Mesendoderm (in vitro differentiated cells): ENCODE measurements around the gene CCND1.

Experiments used
- DNase-seq: peaks from one replicate; pipeline ENCODE4 v3.0.0; 2013
- H2AK5ac ChIP-seq: 2 replicates; pipeline ENCODE4 v1.6.1; 2013; ENCODE audit warnings: low read length, inconsistent platforms
- H2BK120ac ChIP-seq: 2 replicates; pipeline ENCODE4 v1.6.1; 2013; ENCODE audit warnings: low read depth, mild to moderate bottlenecking, low read length, moderate library complexity, mixed read lengths
- H2BK15ac ChIP-seq: replicated peaks from 2 replicates; pipeline ENCODE4 v1.6.1; 2013; ENCODE audit warnings: low read depth, mild to moderate bottlenecking, moderate library complexity
- H2BK5ac ChIP-seq: 2 replicates; pipeline ENCODE4 v1.6.1; 2013; ENCODE audit warnings: low read length, inconsistent platforms
- H3K18ac ChIP-seq: 2 replicates; pipeline ENCODE4 v1.6.1; 2013; ENCODE audit warnings: mild to moderate bottlenecking, low read length, mixed read lengths
- H3K23ac ChIP-seq: one replicate; pipeline ENCODE4 v1.6.1; 2013; ENCODE audit warnings: low read length
- H3K27ac ChIP-seq: 2 replicates; pipeline ENCODE4 v1.5.1; 2013; ENCODE audit warnings: low read depth, mild to moderate bottlenecking, inconsistent platforms, low read length, moderate library complexity
- H3K27me3 ChIP-seq: 2 replicates; pipeline ENCODE4 v1.6.1; 2013; ENCODE audit warnings: low read length, control low read depth, mild to moderate bottlenecking, inconsistent platforms; ENCODE audit not compliant: insufficient read depth, poor library complexity
- H3K36me3 ChIP-seq: 2 replicates; pipeline ENCODE4 v1.6.1; 2013; ENCODE audit warnings: low read length, inconsistent platforms; ENCODE audit not compliant: control insufficient read depth, insufficient read depth
- H3K4ac ChIP-seq: one replicate; pipeline ENCODE4 v1.6.1; 2013; ENCODE audit warnings: low read depth, mild to moderate bottlenecking, low read length, moderate library complexity
- H3K4me1 ChIP-seq: 2 replicates; pipeline ENCODE4 v1.6.1; 2013; ENCODE audit warnings: low read depth, low read length, inconsistent platforms; ENCODE audit not compliant: control insufficient read depth
- H3K4me2 ChIP-seq: 2 replicates; pipeline ENCODE4 v1.6.1; 2013; ENCODE audit warnings: low read length
- H3K4me3 ChIP-seq: 2 replicates; pipeline ENCODE4 v1.5.1; 2013; ENCODE audit warnings: mild to moderate bottlenecking, low read length
- H3K56ac ChIP-seq: one replicate; pipeline ENCODE4 v1.6.1; 2013; ENCODE audit warnings: low read length
- H3K79me1 ChIP-seq: 2 replicates; pipeline ENCODE4 v1.6.1; 2013; ENCODE audit warnings: low read length, inconsistent platforms
- H3K79me2 ChIP-seq: 2 replicates; pipeline ENCODE4 v1.6.1; 2013; ENCODE audit warnings: mild to moderate bottlenecking, low read length; ENCODE audit not compliant: control insufficient read depth, insufficient read depth
- H3K9ac ChIP-seq: 2 replicates; pipeline ENCODE4 v1.6.1; 2013; ENCODE audit warnings: low read length, inconsistent platforms
- H4K5ac ChIP-seq: one replicate; pipeline ENCODE4 v1.6.1; 2013; ENCODE audit warnings: low read length
- H4K8ac ChIP-seq: one replicate; pipeline ENCODE4 v1.6.1; 2013; ENCODE audit warnings: low read depth, mild to moderate bottlenecking, control low read depth, low read length, moderate library complexity
- WGBS: extraction: QIAGEN DNeasy Blood & Tissue Kit; methylation state at CpG from one replicate; pipeline ENCODE4 v1.1.7; 2013; ENCODE audit warnings: low lambda C conversion rate, missing lambda C conversion rate; ENCODE audit not compliant: insufficient coverage; ENCODE audit errors: extremely low coverage; 5-methylcytosine and 5-hydroxymethylcytosine counted together

The CCND1 gene

DNA sequence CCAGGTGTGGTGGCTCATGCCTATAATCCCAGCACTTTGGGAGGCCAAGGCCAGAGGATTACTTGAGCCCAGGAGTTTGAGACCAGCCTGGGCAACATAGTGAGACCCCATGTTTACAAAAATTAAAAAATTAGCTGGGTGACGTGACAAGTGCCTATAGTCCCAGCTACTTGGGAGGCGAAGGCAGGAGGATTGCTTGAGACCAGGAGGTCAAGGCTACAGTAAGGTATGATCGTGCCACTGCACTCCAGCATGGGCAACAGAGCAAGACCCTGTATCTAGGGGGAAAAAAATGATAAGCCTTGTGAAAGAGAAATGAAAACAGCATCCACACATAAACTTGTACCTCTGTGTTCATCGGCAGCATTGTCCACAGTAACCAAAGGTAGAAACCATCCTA is 8.1 kb upstream of the CCND1 start:
- no peaks in the 10 kb centered on the region for H3K36me3 ChIP-seq
- H3K4me2 ChIP-seq, result no peak overlapping the region
- no peak overlapping the region for H3K4me3 ChIP-seq
- H3K23ac ChIP-seq, result no peak overlapping the region
- H2BK120ac ChIP-seq, result no peak overlapping the region
- H4K5ac ChIP-seq, result no peak overlapping the region
- H3K4me1 ChIP-seq, result peaks cover 6% of the 10 kb centered on the region
- no peak overlapping the region for H2BK15ac ChIP-seq
- no peak overlapping the region for H2BK5ac ChIP-seq
- no peak overlapping the region for H2AK5ac ChIP-seq
- H3K27me3 ChIP-seq, result no peaks in the 10 kb centered on the region
- DNase-seq, result no peak
- no peak overlapping the region for H3K4ac ChIP-seq
- no peak overlapping the region for H3K27ac ChIP-seq
- H3K79me1 ChIP-seq, result no peaks in the 10 kb centered on the region
- no CpG with 5 or more reads among the region's 4 CpGs for WGBS
- no peak overlapping the region for H4K8ac ChIP-seq
- no peak overlapping the region for H3K9ac ChIP-seq
- H3K79me2 ChIP-seq, result no peaks in the 10 kb centered on the region
- H3K56ac ChIP-seq, result no peak overlapping the region
- no peak overlapping the region for H3K18ac ChIP-seq

DNA sequence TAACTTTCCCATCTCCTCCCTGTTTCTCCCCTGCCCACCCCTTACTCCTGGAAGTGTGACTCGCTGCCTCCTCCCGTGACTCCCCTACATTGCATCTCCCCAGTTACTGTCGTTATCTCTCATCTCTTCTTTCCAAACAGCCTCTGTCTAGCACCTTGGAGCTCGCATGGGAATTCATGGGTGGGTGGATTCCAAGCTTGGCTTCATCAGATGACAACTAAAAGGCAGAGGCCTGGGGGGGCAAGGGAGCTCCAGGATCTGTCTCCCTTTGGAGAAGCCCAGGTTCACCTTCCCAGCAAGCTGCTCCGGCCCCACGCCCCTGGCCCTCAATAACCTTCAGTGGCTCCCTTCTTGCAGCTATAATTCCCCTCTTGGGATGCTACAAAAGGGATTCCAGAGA is 6.9 kb upstream of the CCND1 start:
- Histone ChIP-seq H3K4me1 (peaks cover 6% of the 10 kb centered on the region), H2BK5ac (no peak overlapping the region), H3K36me3 (no peaks in the 10 kb centered on the region), H2AK5ac (no peak overlapping the region), H3K79me2 (no peaks in the 10 kb centered on the region), H2BK15ac (no peak overlapping the region), H3K4me2 (no peak overlapping the region), H3K4ac (no peak overlapping the region), H3K79me1 (no peaks in the 10 kb centered on the region), H2BK120ac (no peak overlapping the region), H3K27ac (no peak overlapping the region), H3K4me3 (no peak overlapping the region), H4K5ac (no peak overlapping the region), H3K9ac (peak overlapping the region; percentile 11), H3K27me3 (no peaks in the 10 kb centered on the region), H4K8ac (no peak overlapping the region), H3K18ac (no peak overlapping the region), H3K56ac (peak overlapping the region; percentile 77), H3K23ac (no peak overlapping the region)
- no CpG with 5 or more reads among the region's 6 CpGs for WGBS
- peak; percentile 67 for DNase-seq

DNA sequence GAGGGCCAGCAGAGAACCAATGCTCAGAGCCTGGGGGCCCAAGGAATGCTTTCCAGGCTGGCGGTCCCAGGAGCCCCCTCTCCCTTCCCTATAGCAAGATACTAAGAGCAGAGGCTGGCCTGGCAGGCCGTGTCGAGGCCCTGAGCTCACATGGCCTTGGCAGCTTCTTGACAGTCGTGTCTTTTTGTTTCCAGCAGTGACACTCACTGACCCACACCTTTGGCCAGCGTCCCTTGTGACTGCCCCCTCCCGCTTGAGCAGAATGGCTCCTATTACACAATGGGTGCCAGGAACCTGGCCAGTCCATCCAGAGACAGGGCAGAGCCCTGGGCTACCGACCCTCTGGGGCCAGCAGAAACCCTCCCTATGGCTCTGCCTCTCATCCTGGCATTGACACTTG is 6.4 kb upstream of the CCND1 start:
- Histone ChIP-seq H3K9ac (peak overlapping the region; percentile 11), H3K27ac (no peak overlapping the region), H3K79me2 (no peaks in the 10 kb centered on the region), H3K4me3 (no peak overlapping the region), H3K4me1 (peaks cover 6% of the 10 kb centered on the region), H3K27me3 (no peaks in the 10 kb centered on the region), H3K4me2 (no peak overlapping the region), H2BK120ac (no peak overlapping the region), H4K5ac (no peak overlapping the region), H2BK15ac (no peak overlapping the region), H2AK5ac (no peak overlapping the region), H3K79me1 (no peaks in the 10 kb centered on the region), H3K18ac (peak overlapping the region; percentile 13), H4K8ac (no peak overlapping the region), H3K56ac (peak overlapping the region; percentile 77), H3K36me3 (no peaks in the 10 kb centered on the region), H2BK5ac (no peak overlapping the region), H3K4ac (peak overlapping the region; percentile 20), H3K23ac (no peak overlapping the region)
- no CpG with 5 or more reads among the region's 7 CpGs for WGBS
- no peak for DNase-seq

DNA sequence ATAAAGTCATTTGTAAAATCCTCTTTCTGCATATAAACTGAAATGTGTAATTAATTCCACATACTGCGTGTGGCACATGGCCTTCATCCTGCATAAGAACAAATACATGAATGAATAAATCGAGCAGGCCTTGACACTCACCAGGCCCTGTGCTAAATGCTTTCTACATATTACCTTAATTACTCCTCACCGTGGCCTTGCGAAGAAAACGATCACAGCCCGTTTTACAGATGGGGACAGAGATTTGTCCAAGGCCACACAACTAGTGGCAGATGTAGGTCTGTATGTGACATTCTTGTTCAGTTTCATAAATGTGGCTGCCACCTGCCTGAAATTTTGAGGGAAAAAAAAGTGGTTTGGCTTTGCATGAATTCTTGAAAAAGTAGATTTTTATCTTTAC is 5.8 kb upstream of the CCND1 start:
- H3K56ac ChIP-seq, result peak overlapping the region; percentile 46
- WGBS, result no CpG with 5 or more reads among the region's 6 CpGs

DNA sequence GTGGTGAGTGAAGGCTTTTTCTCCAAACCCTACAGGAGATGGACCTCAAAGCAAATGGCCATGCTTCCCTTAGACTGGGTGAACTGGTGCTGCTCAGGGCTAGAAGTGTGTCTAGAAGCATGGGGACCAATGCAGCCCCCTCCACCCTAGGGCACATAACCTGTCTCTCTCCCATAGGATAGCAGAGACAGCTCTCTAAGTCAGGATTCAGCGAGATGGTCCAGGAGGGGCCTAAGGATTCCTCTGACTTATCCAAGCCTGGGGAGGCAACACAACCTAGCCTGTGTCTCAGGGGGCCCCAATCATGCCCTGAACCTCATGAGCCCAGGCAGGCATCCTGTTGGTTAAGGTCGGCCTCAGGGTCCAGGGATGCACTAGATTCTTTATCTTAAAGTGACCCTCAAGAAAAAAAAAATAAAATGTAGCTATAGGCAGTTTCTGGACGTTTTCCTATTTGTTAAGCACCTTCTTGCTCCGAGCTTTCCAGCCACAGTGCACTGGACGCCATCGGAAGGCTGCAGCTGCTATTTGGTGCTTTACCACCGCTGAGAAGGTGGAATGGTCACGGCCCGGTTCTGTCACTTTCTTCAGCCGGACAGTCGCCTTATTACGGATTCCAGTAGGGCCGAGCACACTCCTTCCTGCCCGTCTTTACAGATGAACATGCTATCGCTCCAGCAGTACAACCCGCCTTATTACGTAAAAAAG is 5.0 kb upstream of the CCND1 start:
- peak overlapping the region; percentile 76 for H3K56ac ChIP-seq
- H3K27me3 ChIP-seq, result no peaks in the 10 kb centered on the region
- H4K5ac ChIP-seq, result no peak overlapping the region
- H3K79me2 ChIP-seq, result no peaks in the 10 kb centered on the region
- no peak overlapping the region for H2BK120ac ChIP-seq
- WGBS, result no CpG with 5 or more reads among the region's 17 CpGs
- peaks cover 6% of the 10 kb centered on the region for H3K4me1 ChIP-seq
- H4K8ac ChIP-seq, result no peak overlapping the region
- H3K79me1 ChIP-seq, result no peaks in the 10 kb centered on the region
- H2BK5ac ChIP-seq, result no peak overlapping the region
- H3K4me2 ChIP-seq, result peak overlapping the region; percentile 57
- H3K27ac ChIP-seq, result no peak overlapping the region
- no peak for DNase-seq
- peak overlapping the region; percentile 46 for H3K9ac ChIP-seq
- H3K4me3 ChIP-seq, result no peak overlapping the region
- no peak overlapping the region for H3K23ac ChIP-seq
- H2AK5ac ChIP-seq, result no peak overlapping the region
- H3K18ac ChIP-seq, result no peak overlapping the region
- H2BK15ac ChIP-seq, result no peak overlapping the region
- no peaks in the 10 kb centered on the region for H3K36me3 ChIP-seq
- H3K4ac ChIP-seq, result no peak overlapping the region

More for the DNA sequence above, 5.8 kb upstream of the CCND1 start:
- no peaks in the 10 kb centered on the region for H3K79me2 ChIP-seq
- H3K23ac ChIP-seq, result no peak overlapping the region
- no peak overlapping the region for H2BK5ac ChIP-seq
- H2BK15ac ChIP-seq, result no peak overlapping the region
- H2BK120ac ChIP-seq, result no peak overlapping the region
- no peak overlapping the region for H3K4ac ChIP-seq
- no peaks in the 10 kb centered on the region for H3K79me1 ChIP-seq
- H3K36me3 ChIP-seq, result no peaks in the 10 kb centered on the region
- H3K27ac ChIP-seq, result no peak overlapping the region
- no peaks in the 10 kb centered on the region for H3K27me3 ChIP-seq
- H3K4me1 ChIP-seq, result peaks cover 6% of the 10 kb centered on the region
- no peak overlapping the region for H3K4me3 ChIP-seq
- no peak overlapping the region for H4K8ac ChIP-seq
- no peak overlapping the region for H3K18ac ChIP-seq
- no peak overlapping the region for H3K4me2 ChIP-seq
- no peak overlapping the region for H4K5ac ChIP-seq
- H2AK5ac ChIP-seq, result no peak overlapping the region
- no peak for DNase-seq
- H3K9ac ChIP-seq, result peak overlapping the region; percentile 6
